Astrocyte (in vitro differentiated cells and primary cell): Measurements from ENCODE around the gene ZNF844. TPM values are rescaled to one million over a fixed set of nuclear protein-coding genes. Genes with fewer than 3 reads are reported as not detected.

Experiments used
- DNase-seq: peaks from one replicate; pipeline ENCODE4 v3.0.0-alpha.2; 2010; ENCODE audit warnings: low read depth
- FAIRE-seq: peaks from 2 replicates; lab custom pipeline; 2011; peaks lifted over from hg19 to GRCh38; lab: Jason Lieb, UNC
- H2AFZ ChIP-seq: 2 replicates; pipeline ENCODE4 v1.6.0; 2012; ENCODE audit warnings: low read depth, low read length, inconsistent platforms
- H3K27ac ChIP-seq: 2 replicates; pipeline ENCODE4 v1.5.1; 2011; ENCODE audit warnings: low read depth, low read length, inconsistent platforms
- H3K27me3 ChIP-seq: 2 replicates; pipeline ENCODE4 v1.6.0; 2011; ENCODE audit warnings: low read length, inconsistent platforms; ENCODE audit not compliant: insufficient read depth
- H3K36me3 ChIP-seq: 2 replicates; pipeline ENCODE4 v1.5.1; 2011; ENCODE audit warnings: low read length, inconsistent platforms; ENCODE audit not compliant: insufficient read depth
- H3K4me1 ChIP-seq: 2 replicates; pipeline ENCODE4 v1.5.1; 2011; ENCODE audit warnings: low read length, inconsistent platforms; ENCODE audit not compliant: insufficient read depth
- H3K4me2 ChIP-seq: 2 replicates; pipeline ENCODE4 v1.6.0; 2012; ENCODE audit warnings: low read length, inconsistent platforms
- H3K4me3 ChIP-seq: 2 replicates; pipeline ENCODE4 v1.5.1; 2011; ENCODE audit warnings: low read depth, mild to moderate bottlenecking, low read length, inconsistent platforms; ENCODE audit not compliant: insufficient read depth
- H3K79me2 ChIP-seq: 2 replicates; pipeline ENCODE4 v1.6.0; 2012; ENCODE audit warnings: mild to moderate bottlenecking, low read length, inconsistent platforms; ENCODE audit not compliant: insufficient read depth
- H3K9ac ChIP-seq: 2 replicates; pipeline ENCODE4 v1.6.0; 2012; ENCODE audit warnings: mild to moderate bottlenecking, low read length, inconsistent platforms
- H3K9me3 ChIP-seq: 2 replicates; pipeline ENCODE4 v1.5.1; 2012; ENCODE audit warnings: low read depth, mild to moderate bottlenecking, low read length, inconsistent platforms; ENCODE audit not compliant: insufficient read depth
- H4K20me1 ChIP-seq: 2 replicates; pipeline ENCODE4 v1.6.0; 2012; ENCODE audit warnings: low read length, inconsistent platforms; ENCODE audit not compliant: insufficient read depth
- H3K27ac Mint-ChIP-seq: one replicate; pipeline ENCODE4 v1.8.0; 2021; ENCODE audit warnings: mild to moderate bottlenecking, mixed read lengths; ENCODE audit not compliant: unreplicated experiment
- H3K27me3 Mint-ChIP-seq: one replicate; pipeline ENCODE4 v1.8.0; 2021; ENCODE audit warnings: low read depth, mixed read lengths; ENCODE audit not compliant: unreplicated experiment
- H3K36me3 Mint-ChIP-seq: one replicate; pipeline ENCODE4 v1.8.0; 2021; ENCODE audit warnings: low read depth, mixed read lengths; ENCODE audit not compliant: unreplicated experiment
- H3K4me1 Mint-ChIP-seq: one replicate; pipeline ENCODE4 v1.8.0; 2021; ENCODE audit warnings: low read depth, mixed read lengths; ENCODE audit not compliant: unreplicated experiment
- H3K4me3 Mint-ChIP-seq: one replicate; pipeline ENCODE4 v1.8.0; 2021; ENCODE audit warnings: mild to moderate bottlenecking, moderate library complexity, mixed read lengths; ENCODE audit not compliant: unreplicated experiment
- H3K9me3 Mint-ChIP-seq: one replicate; pipeline ENCODE4 v1.8.0; 2021; ENCODE audit warnings: mild to moderate bottlenecking, mixed read lengths; ENCODE audit not compliant: unreplicated experiment
- CTCF ChIP-seq: IDR thresholded peaks from 2 replicates; pipeline ENCODE4 v1.5.1; 2011; ENCODE audit warnings: low read depth, mild to moderate bottlenecking, inconsistent platforms, low read length, moderate library complexity; ENCODE audit not compliant: insufficient read depth
- EZH2 ChIP-seq: IDR thresholded peaks from 2 replicates; pipeline ENCODE4 v1.6.1; 2012; ENCODE audit warnings: mild to moderate bottlenecking, low read length, inconsistent platforms; ENCODE audit not compliant: insufficient read depth
- total RNA-seq: library from RNA; stranded (reverse); gene quantifications from 2 replicates; pipeline ENCODE4 v1.2.1, GENCODE V29; 2021

Gene ZNF844
- total RNA-seq, 1 donor from 2014 or later, result not detected

- no peaks in the 10 kb centered on the region for H4K20me1 ChIP-seq
- peak overlapping the region; percentile 83 for H3K9ac ChIP-seq
- no peak for TF ChIP-seq EZH2
- no peak for TF ChIP-seq CTCF
- Mint-ChIP-seq H3K4me3 (no peak overlapping the region), H3K4me1 (no peaks in the 10 kb centered on the region), H3K27me3 (no peaks in the 10 kb centered on the region), H3K9me3 (peaks cover 13% of the 10 kb centered on the region), H3K27ac (no peak overlapping the region), H3K36me3 (no peaks in the 10 kb centered on the region)
- peak overlapping the region; percentile 92 for H3K4me2 ChIP-seq
- H3K36me3 ChIP-seq, result no peaks in the 10 kb centered on the region
- peaks cover 4% of the 10 kb centered on the region for H3K79me2 ChIP-seq
- peak overlapping the region; percentile 50 for H3K27ac ChIP-seq
- peak; percentile 78 for DNase-seq
- no peaks in the 10 kb centered on the region for H3K4me1 ChIP-seq
- no peaks in the 10 kb centered on the region for H3K27me3 ChIP-seq
- H2AFZ ChIP-seq, result peak overlapping the region; percentile 96
- no peaks in the 10 kb centered on the region for H3K9me3 ChIP-seq
- FAIRE-seq, result peak; percentile 17
- H3K4me3 ChIP-seq, result peak overlapping the region; percentile 80
Observed at GRCh38 chr19:12092065-12092867, 27.7 kb downstream of the ZNF844 start.

GRCh38 chr19:12092956-12093355 is 28.4 kb downstream of the ZNF844 start:
- Mint-ChIP-seq H3K4me3 (no peak overlapping the region), H3K27me3 (no peaks in the 10 kb centered on the region), H3K9me3 (peaks cover 13% of the 10 kb centered on the region), H3K4me1 (no peaks in the 10 kb centered on the region), H3K27ac (no peak overlapping the region), H3K36me3 (no peaks in the 10 kb centered on the region)
- DNase-seq (no peak), FAIRE-seq (no peak)
- Histone ChIP-seq H4K20me1 (no peaks in the 10 kb centered on the region), H3K79me2 (peaks cover 4% of the 10 kb centered on the region), H3K4me1 (no peaks in the 10 kb centered on the region), H3K9me3 (peaks cover under 1% of the 10 kb centered on the region), H3K36me3 (no peaks in the 10 kb centered on the region), H3K4me2 (peak overlapping the region; percentile 92), H3K27me3 (no peaks in the 10 kb centered on the region), H2AFZ (peak overlapping the region; percentile 96), H3K9ac (peak overlapping the region; percentile 83), H3K27ac (no peak overlapping the region), H3K4me3 (peak overlapping the region; percentile 80)
- TF ChIP-seq CTCF (no peak), EZH2 (no peak)

- H3K36me3 ChIP-seq, result no peaks in the 10 kb centered on the region
- no peaks in the 10 kb centered on the region for H4K20me1 ChIP-seq
- DNase-seq, result no peak
- H3K36me3 Mint-ChIP-seq, result no peaks in the 10 kb centered on the region
- H3K79me2 ChIP-seq, result peaks cover 4% of the 10 kb centered on the region
- no peak overlapping the region for H3K27ac ChIP-seq
- FAIRE-seq, result no peak
- H3K27ac Mint-ChIP-seq, result no peak overlapping the region
- no peak overlapping the region for H3K4me3 ChIP-seq
- H3K27me3 ChIP-seq, result no peaks in the 10 kb centered on the region
- no peak overlapping the region for H3K4me2 ChIP-seq
- no peaks in the 10 kb centered on the region for H3K4me1 Mint-ChIP-seq
- no peaks in the 10 kb centered on the region for H3K27me3 Mint-ChIP-seq
- no peak overlapping the region for H3K9ac ChIP-seq
- peaks cover 3% of the 10 kb centered on the region for H3K9me3 ChIP-seq
- no peak for TF ChIP-seq CTCF
- no peak for TF ChIP-seq EZH2
- peaks cover 10% of the 10 kb centered on the region for H3K9me3 Mint-ChIP-seq
- no peak overlapping the region for H3K4me3 Mint-ChIP-seq
- H3K4me1 ChIP-seq, result no peaks in the 10 kb centered on the region
- H2AFZ ChIP-seq, result no peak overlapping the region
Observed at GRCh38 chr19:12093777-12094176, 29.2 kb downstream of the ZNF844 start.
